Neutrophil (primary cell): ENCODE data around the gene USP11.

Experiments
- H3K27ac ChIP-seq: fragments of 200-600 bp; sonication (generic); 2 replicates; pipeline ENCODE4 v1.5.1; 2016; ENCODE audit warnings: mild to moderate bottlenecking, moderate library complexity
- H3K27me3 ChIP-seq: fragments of 200-600 bp; sonication (generic); 2 replicates; pipeline ENCODE4 v1.6.0; 2016; ENCODE audit warnings: mild to moderate bottlenecking
- H3K36me3 ChIP-seq: fragments of 200-600 bp; sonication (generic); 2 replicates; pipeline ENCODE4 v1.5.1; 2017
- H3K4me1 ChIP-seq, 2 experiments: fragments of 200-600 bp in 1 of 2; sonication (generic) in 1 of 2; 1 replicate in 1 of 2; 2 replicates in 1 of 2; pipeline versions ENCODE4 v1.5.1 to v1.6.1; 2013 to 2016; ENCODE audit warnings: low read depth in 1 of 2, low read length in 1 of 2, mild to moderate bottlenecking in 1 of 2, moderate library complexity in 1 of 2; ENCODE audit not compliant: control insufficient read depth in 1 of 2, insufficient read depth in 1 of 2
- H3K4me3 ChIP-seq, 2 experiments: fragments of 200-600 bp in 1 of 2; sonication (generic) in 1 of 2; 1 replicate in 1 of 2; 2 replicates in 1 of 2; pipeline ENCODE4 v1.5.1; 2013 to 2016; ENCODE audit warnings: low read depth in 1 of 2, low read length in 1 of 2, mild to moderate bottlenecking in 1 of 2, moderate library complexity in 1 of 2
- H3K9me3 ChIP-seq: fragments of 200-600 bp; sonication (generic); 2 replicates; pipeline ENCODE4 v1.5.1; 2016
- TF ChIP-seq, protein P1 (sequence below): fragments of 200-600 bp; sonication (generic); IDR thresholded peaks from 2 replicates; pipeline ENCODE4 v1.5.1; 2016; ENCODE audit warnings: antibody characterized with exemption

Gene USP11

GRCh38 chrX:47264483-47265173, 31.8 kb downstream of the USP11 start:
- TF ChIP-seq, protein P1, sequence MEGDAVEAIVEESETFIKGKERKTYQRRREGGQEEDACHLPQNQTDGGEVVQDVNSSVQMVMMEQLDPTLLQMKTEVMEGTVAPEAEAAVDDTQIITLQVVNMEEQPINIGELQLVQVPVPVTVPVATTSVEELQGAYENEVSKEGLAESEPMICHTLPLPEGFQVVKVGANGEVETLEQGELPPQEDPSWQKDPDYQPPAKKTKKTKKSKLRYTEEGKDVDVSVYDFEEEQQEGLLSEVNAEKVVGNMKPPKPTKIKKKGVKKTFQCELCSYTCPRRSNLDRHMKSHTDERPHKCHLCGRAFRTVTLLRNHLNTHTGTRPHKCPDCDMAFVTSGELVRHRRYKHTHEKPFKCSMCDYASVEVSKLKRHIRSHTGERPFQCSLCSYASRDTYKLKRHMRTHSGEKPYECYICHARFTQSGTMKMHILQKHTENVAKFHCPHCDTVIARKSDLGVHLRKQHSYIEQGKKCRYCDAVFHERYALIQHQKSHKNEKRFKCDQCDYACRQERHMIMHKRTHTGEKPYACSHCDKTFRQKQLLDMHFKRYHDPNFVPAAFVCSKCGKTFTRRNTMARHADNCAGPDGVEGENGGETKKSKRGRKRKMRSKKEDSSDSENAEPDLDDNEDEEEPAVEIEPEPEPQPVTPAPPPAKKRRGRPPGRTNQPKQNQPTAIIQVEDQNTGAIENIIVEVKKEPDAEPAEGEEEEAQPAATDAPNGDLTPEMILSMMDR, result no peak
- Histone ChIP-seq H3K4me1 (no peaks in the 10 kb centered on the region), H3K36me3 (no peaks in the 10 kb centered on the region), H3K4me3 (no peak overlapping the region), H3K9me3 (no peaks in the 10 kb centered on the region), H3K27me3 (no peaks in the 10 kb centered on the region), H3K27ac (peak overlapping the region; percentile 50)

- H3K27me3 ChIP-seq, result no peaks in the 10 kb centered on the region
- H3K4me1 ChIP-seq, result no peaks in the 10 kb centered on the region
- H3K36me3 ChIP-seq, result no peaks in the 10 kb centered on the region
- H3K4me3 ChIP-seq, result no peak overlapping the region
- no peaks in the 10 kb centered on the region for H3K9me3 ChIP-seq
- TF ChIP-seq, protein P1, result no peak
- H3K27ac ChIP-seq, result no peak overlapping the region
Measured at GRCh38 chrX:47266643-47267042, 33.8 kb downstream of the USP11 start.

GRCh38 chrX:47272013-47272408, 39.2 kb downstream of the USP11 start:
- no peaks in the 10 kb centered on the region for H3K9me3 ChIP-seq
- TF ChIP-seq, protein P1, result no peak
- H3K4me1 ChIP-seq, result no peaks in the 10 kb centered on the region
- H3K27me3 ChIP-seq, result no peaks in the 10 kb centered on the region
- H3K27ac ChIP-seq, result no peak overlapping the region
- no peaks in the 10 kb centered on the region for H3K36me3 ChIP-seq
- no peak overlapping the region for H3K4me3 ChIP-seq

DNA sequence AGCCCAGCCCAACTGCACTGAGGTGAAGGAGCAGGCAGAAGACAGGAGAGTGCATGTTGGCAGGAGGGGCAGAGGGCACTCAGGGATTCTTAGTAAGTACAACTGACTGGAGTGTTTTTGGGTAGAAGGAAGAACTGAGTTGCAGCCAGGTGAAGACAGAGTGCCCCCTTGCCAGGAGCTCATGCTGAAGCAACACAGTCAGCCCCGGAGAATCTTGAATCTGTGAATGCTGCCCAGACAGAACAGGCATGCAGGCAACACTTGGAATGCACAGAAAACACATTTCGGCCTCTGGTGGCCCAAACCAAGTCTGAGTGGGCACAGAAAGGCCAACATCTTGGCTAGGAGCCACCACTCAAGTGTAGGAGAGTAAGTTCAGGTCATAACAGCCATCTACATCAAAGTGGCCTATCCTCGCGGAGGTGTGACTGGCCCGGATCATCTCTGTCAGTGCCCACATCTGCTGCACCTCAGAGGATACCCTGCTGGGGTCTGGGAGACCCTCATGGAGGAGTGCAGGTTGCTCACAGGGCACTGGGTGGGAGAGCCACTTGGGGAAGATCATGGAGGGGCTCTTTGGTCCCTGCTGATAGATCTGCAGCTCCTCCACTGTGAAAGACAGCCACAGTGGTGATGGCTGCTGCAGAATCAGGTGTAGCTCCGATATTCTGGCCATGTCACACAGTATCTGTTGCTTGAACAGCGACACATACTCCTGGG, 40.4 kb downstream of the USP11 start:
- H3K27ac ChIP-seq, result no peak overlapping the region
- no peak overlapping the region for H3K4me3 ChIP-seq
- TF ChIP-seq, protein P1, result no peak
- H3K4me1 ChIP-seq, result no peaks in the 10 kb centered on the region
- H3K9me3 ChIP-seq, result no peaks in the 10 kb centered on the region
- H3K27me3 ChIP-seq, result no peaks in the 10 kb centered on the region
- H3K36me3 ChIP-seq, result no peaks in the 10 kb centered on the region

DNA sequence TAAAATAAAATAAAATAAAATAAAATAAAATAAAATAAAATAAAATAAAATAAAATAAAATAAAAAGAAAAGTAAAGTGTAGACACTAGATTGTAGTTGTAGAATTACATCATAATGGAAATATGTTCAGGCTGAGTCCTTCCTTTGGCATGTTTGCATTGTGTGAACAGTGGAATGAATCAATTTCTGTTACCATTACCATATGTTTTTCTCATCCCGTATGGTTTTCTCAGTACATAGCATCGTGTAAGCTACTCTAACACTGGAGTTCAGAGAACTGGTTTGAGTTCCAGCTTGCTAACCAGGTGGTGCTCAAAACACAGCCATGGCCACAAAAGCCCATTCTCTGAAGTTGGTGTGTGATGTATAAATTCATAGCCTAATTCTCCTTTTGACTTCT, 45.9 kb downstream of the USP11 start:
- H3K27ac ChIP-seq, result no peak overlapping the region
- no peak overlapping the region for H3K4me3 ChIP-seq
- H3K4me1 ChIP-seq, result no peaks in the 10 kb centered on the region
- H3K36me3 ChIP-seq, result no peaks in the 10 kb centered on the region
- TF ChIP-seq, protein P1, result no peak
- no peaks in the 10 kb centered on the region for H3K9me3 ChIP-seq
- no peaks in the 10 kb centered on the region for H3K27me3 ChIP-seq
